HL-60/S4 treated with phorbol 12-myristate 13-acetate at 8.2 ng/mL for 4 days and 3 days (cell line): ENCODE data around the gene MICAL3.

Experiments
- in situ Hi-C: fragments of 300-500 bp; cut with MboI; formaldehyde crosslinking; loops from 2 replicates; pipeline ENCODE4 v1.15.0; 2022; ENCODE audit warnings: low sequenced_read_pairs

The MICAL3 gene

GRCh38 chr22:17977371-17977770 lies 47.0 kb downstream of the MICAL3 start:
- in situ Hi-C loops = no loop called here

GRCh38 chr22:17976121-17976520 lies 48.2 kb downstream of the MICAL3 start:
- in situ Hi-C loops = no loop called here

GRCh38 chr22:17974703-17975372 lies 49.5 kb downstream of the MICAL3 start:
- in situ Hi-C loops = no loop called here

GRCh38 chr22:17974087-17974486 lies 50.3 kb downstream of the MICAL3 start:
- in situ Hi-C loops = no loop called here

GRCh38 chr22:17973217-17973616 lies 51.1 kb downstream of the MICAL3 start:
- in situ Hi-C loops = no loop called here

GRCh38 chr22:17972385-17973191 lies 51.8 kb downstream of the MICAL3 start:
- in situ Hi-C loops = no loop called here

- in situ Hi-C loops = no loop called here
Observed at GRCh38 chr22:17971711-17972110, 52.6 kb downstream of the MICAL3 start.

- in situ Hi-C loops = no loop called here
Observed at GRCh38 chr22:17970201-17970708, 54.1 kb downstream of the MICAL3 start.

GRCh38 chr22:17969701-17970113 lies 54.7 kb downstream of the MICAL3 start:
- in situ Hi-C loops = no loop called here

- in situ Hi-C loops = no loop called here
Observed at GRCh38 chr22:17968126-17968525, 56.2 kb downstream of the MICAL3 start.

- in situ Hi-C loops = no loop called here
Observed at GRCh38 chr22:17966403-17966717, 58.0 kb downstream of the MICAL3 start.

- in situ Hi-C loops = no loop called here
Observed at GRCh38 chr22:17965538-17966402, 58.6 kb downstream of the MICAL3 start.

GRCh38 chr22:17964643-17965042 lies 59.7 kb downstream of the MICAL3 start:
- in situ Hi-C loops = no loop called here

GRCh38 chr22:17964156-17964555 lies 60.2 kb downstream of the MICAL3 start:
- in situ Hi-C loops = no loop called here

GRCh38 chr22:17963015-17963414 lies 61.3 kb downstream of the MICAL3 start:
- in situ Hi-C loops = no loop called here

GRCh38 chr22:17962168-17962567 lies 62.2 kb downstream of the MICAL3 start:
- in situ Hi-C loops = no loop called here

- in situ Hi-C loops = no loop called here
Observed at GRCh38 chr22:17961446-17961729, 63.0 kb downstream of the MICAL3 start.

GRCh38 chr22:17960695-17961445 lies 63.5 kb downstream of the MICAL3 start:
- in situ Hi-C loops = no loop called here

- in situ Hi-C loops = no loop called here
Observed at GRCh38 chr22:17960011-17960410, 64.3 kb downstream of the MICAL3 start.

- in situ Hi-C loops = no loop called here
Observed at GRCh38 chr22:17958166-17958565, 66.2 kb downstream of the MICAL3 start.

GRCh38 chr22:17957693-17958092 lies 66.7 kb downstream of the MICAL3 start:
- in situ Hi-C loops = no loop called here
